CD4-positive, CD25-positive, alpha-beta regulatory T cell (primary cell): ENCODE data around the gene ATF7IP2. TPM values are rescaled to one million over a fixed set of nuclear protein-coding genes. Genes with fewer than 3 reads are reported as not detected.

Source experiments
- ATAC-seq, 2 donors: fragments of 150-1000 bp; cut with Tn5 transposase; one replicate each; pipeline ENCODE4 v1.10.0; 2021; ENCODE audit warnings: low read depth in 2 of 2, moderate number of reproducible peaks in 2 of 2, moderate library complexity in 1 of 2
- DNase-seq, 3 donors: peaks; one replicate each; pipeline versions ENCODE4 v3.0.0 to v3.0.0-alpha.2; 2012 to 2022; ENCODE audit warnings: mixed read lengths in 1 of 3
- H3K27ac ChIP-seq: one replicate; pipeline ENCODE4 v1.7.0; 2013; ENCODE audit warnings: mild to moderate bottlenecking, low read length; ENCODE audit not compliant: insufficient read depth, poor library complexity, severe bottlenecking
- H3K27me3 ChIP-seq: one replicate; pipeline ENCODE4 v1.7.0; 2013; ENCODE audit warnings: low read length; ENCODE audit not compliant: control insufficient read depth, insufficient read depth
- H3K36me3 ChIP-seq: one replicate; pipeline ENCODE4 v1.7.0; 2013; ENCODE audit warnings: mild to moderate bottlenecking, low read length, moderate library complexity; ENCODE audit not compliant: control insufficient read depth, insufficient read depth
- H3K4me1 ChIP-seq: 2 replicates; pipeline ENCODE4 v1.7.0; 2013; ENCODE audit warnings: mild to moderate bottlenecking, low read length; ENCODE audit not compliant: insufficient read depth, control insufficient read depth, poor library complexity, severe bottlenecking
- H3K4me3 ChIP-seq: one replicate; pipeline ENCODE4 v1.7.0; 2013; ENCODE audit warnings: low read depth, mild to moderate bottlenecking, low read length, moderate library complexity
- H3K9me3 ChIP-seq, 2 experiments: 1 replicate in 1 of 2; 2 replicates in 1 of 2; pipeline ENCODE4 v1.7.0; 2013; ENCODE audit warnings: low read length in 2 of 2, mild to moderate bottlenecking in 1 of 2, moderate library complexity in 1 of 2; ENCODE audit not compliant: control insufficient read depth in 2 of 2
- H3K27ac Mint-ChIP-seq, 3 donors: one replicate each; pipeline ENCODE4 v1.8.0; 2020 to 2022; ENCODE audit warnings: mild to moderate bottlenecking in 3 of 3, mixed read lengths in 3 of 3, moderate library complexity in 2 of 3
- H3K27me3 Mint-ChIP-seq: one replicate; pipeline ENCODE4 v1.8.0; 2022; ENCODE audit warnings: mild to moderate bottlenecking, mixed read lengths
- H3K36me3 Mint-ChIP-seq: one replicate; pipeline ENCODE4 v1.8.0; 2020; ENCODE audit warnings: mixed read lengths
- H3K4me1 Mint-ChIP-seq, 4 donors: one replicate each; pipeline ENCODE4 v1.8.0; 2020 to 2022; ENCODE audit warnings: mixed read lengths in 4 of 4, mild to moderate bottlenecking in 1 of 4
- H3K4me3 Mint-ChIP-seq, 4 donors: one replicate each; pipeline ENCODE4 v1.8.0; 2020 to 2022; ENCODE audit warnings: mild to moderate bottlenecking in 4 of 4, mixed read lengths in 4 of 4, moderate library complexity in 3 of 4
- H3K9me3 Mint-ChIP-seq, 7 donors: one replicate each; pipeline ENCODE4 v1.8.0; 2020 to 2022; ENCODE audit warnings: mixed read lengths in 7 of 7, mild to moderate bottlenecking in 3 of 7, moderate library complexity in 2 of 7
- polyA plus RNA-seq, 4 donors: library from polyadenylated mRNA; unstranded; fragments of 300-500 nt; fragmentation: Illumina TruSeq; gene quantifications; one replicate each; pipeline ENCODE4 v1.2.3, GENCODE V29; 2021
- total RNA-seq: library from RNA; stranded (reverse); gene quantifications from one replicate; pipeline ENCODE4 v1.2.3, GENCODE V29; 2022

ATF7IP2 gene
- total and polyA plus RNA-seq, 5 donors from 2014 or later = 47.6 to 114 (median 94.5) TPM

DNA sequence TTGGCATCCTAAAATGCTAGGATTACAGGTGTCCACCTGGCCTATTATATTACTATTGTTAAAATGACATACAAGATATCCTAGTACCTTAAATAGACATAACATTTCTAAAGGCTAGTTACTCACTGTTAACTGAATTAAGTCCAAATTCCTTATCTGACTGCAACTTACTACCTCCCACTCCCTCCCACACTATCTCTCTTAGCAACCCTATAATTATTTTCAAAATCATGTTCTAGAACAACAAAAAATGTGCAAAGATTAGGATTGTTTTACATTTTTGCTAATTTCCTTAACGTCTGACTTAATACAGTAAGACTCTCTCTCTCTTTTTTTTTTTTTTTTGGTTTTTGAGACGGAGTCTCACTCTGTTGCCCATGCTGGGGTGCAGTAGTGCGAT lies 2.2 kb upstream of the ATF7IP2 start:
- no peaks in the 10 kb centered on the region for H3K36me3 ChIP-seq
- ATAC-seq (no peak), DNase-seq (no peak)
- Mint-ChIP-seq H3K4me1 (peaks cover 14 to 29% (median 23%) of the 10 kb centered on the region in 4 donors), H3K27ac (no peak overlapping the region), H3K9me3 (peaks cover 0 to 4% (median 0%) of the 10 kb centered on the region in 7 donors), H3K4me3 (peak overlapping the region in 2 of 4 donors; percentile 70 to 71), H3K27me3 (peaks cover 27% of the 10 kb centered on the region), H3K36me3 (peaks cover 8% of the 10 kb centered on the region)
- no peak overlapping the region for H3K27ac ChIP-seq
- H3K27me3 ChIP-seq = no peaks in the 10 kb centered on the region
- no peak overlapping the region for H3K4me3 ChIP-seq
- peaks cover 5% of the 10 kb centered on the region for H3K4me1 ChIP-seq
- no peaks in the 10 kb centered on the region for H3K9me3 ChIP-seq

- no peaks in the 10 kb centered on the region for H3K27me3 ChIP-seq
- peaks cover 31 to 57% (median 39%) of the 10 kb centered on the region in 4 donors for H3K4me1 Mint-ChIP-seq
- ATAC-seq = no peak
Observed at GRCh38 chr16:10386517-10387100, 748 bp downstream of the ATF7IP2 start.

DNA sequence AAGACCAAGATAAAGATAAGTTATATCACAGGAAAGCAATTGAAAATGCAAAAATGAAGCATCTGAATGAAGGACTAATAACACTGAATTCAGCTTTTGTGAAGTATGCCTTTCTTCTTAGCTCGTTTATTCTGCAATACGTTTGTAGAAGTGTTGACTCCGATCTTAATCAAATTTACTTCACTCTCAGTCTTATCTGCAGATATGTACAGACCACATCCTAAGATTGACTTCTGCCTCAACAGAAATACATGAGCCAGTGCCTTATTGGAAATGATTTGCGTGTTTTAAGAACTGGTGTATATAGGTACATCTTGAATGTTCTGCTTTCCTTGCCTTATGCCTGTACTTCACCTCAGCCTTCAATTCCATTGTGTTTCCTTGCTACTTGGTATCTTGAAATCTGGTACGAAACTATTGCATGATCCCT lies 1.3 kb downstream of the ATF7IP2 start:
- Histone ChIP-seq H3K27me3 (no peaks in the 10 kb centered on the region), H3K36me3 (no peaks in the 10 kb centered on the region), H3K4me1 (peaks cover 18% of the 10 kb centered on the region), H3K27ac (no peak overlapping the region), H3K4me3 (peak overlapping the region; percentile 94), H3K9me3 (no peaks in the 10 kb centered on the region)
- Mint-ChIP-seq H3K27me3 (peaks cover 11% of the 10 kb centered on the region), H3K27ac (peak overlapping the region in 2 of 3 donors; percentile 98), H3K9me3 (peaks cover 0 to 5% (median 0%) of the 10 kb centered on the region in 7 donors), H3K4me3 (peak overlapping the region; percentile 98 to 99 (median 98)), H3K4me1 (peaks cover 30 to 55% (median 38%) of the 10 kb centered on the region in 4 donors), H3K36me3 (peaks cover 12% of the 10 kb centered on the region)
- peak in 1 of 3 donors; percentile 32 for DNase-seq
- ATAC-seq = no peak

More at GRCh38 chr16:10386517-10387100, 748 bp downstream of the ATF7IP2 start:
- Mint-ChIP-seq H3K9me3 (peaks cover 0 to 4% (median 0%) of the 10 kb centered on the region in 7 donors), H3K27ac (peak overlapping the region; percentile 87 to 98 (median 98)), H3K36me3 (peaks cover 12% of the 10 kb centered on the region), H3K27me3 (peaks cover 16% of the 10 kb centered on the region), H3K4me3 (peak overlapping the region; percentile 98 to 99 (median 98))
- Histone ChIP-seq H3K4me3 (peak overlapping the region; percentile 94), H3K36me3 (no peaks in the 10 kb centered on the region), H3K9me3 (no peaks in the 10 kb centered on the region), H3K4me1 (peaks cover 18% of the 10 kb centered on the region), H3K27ac (peak overlapping the region; percentile 63)
- DNase-seq = peak in 1 of 3 donors; percentile 56

DNA sequence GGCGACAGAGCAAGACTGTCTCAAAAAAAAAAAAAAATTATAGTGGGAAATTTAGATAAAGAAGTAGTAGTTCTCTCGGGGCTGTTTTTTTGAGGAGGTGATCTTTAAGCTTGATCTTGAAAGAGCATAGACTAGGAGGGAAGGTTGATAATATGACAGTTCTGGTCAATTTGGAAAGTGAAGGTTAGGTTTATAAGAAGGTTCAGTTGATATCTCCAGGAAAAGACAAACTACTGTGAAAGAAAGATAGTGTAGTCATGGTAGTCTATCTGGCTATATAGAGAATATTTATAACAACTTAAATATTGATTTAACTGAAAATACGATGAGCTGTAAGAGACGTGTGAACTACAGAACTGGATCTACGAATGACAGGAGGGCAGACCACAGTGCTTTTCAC lies 3.1 kb downstream of the ATF7IP2 start:
- H3K9me3 Mint-ChIP-seq = peaks cover 0 to 8% (median 0%) of the 10 kb centered on the region in 7 donors
- Histone ChIP-seq H3K4me1 (peaks cover 18% of the 10 kb centered on the region), H3K36me3 (no peaks in the 10 kb centered on the region), H3K9me3 (no peaks in the 10 kb centered on the region), H3K4me3 (peak overlapping the region; percentile 5), H3K27me3 (no peaks in the 10 kb centered on the region), H3K27ac (no peak overlapping the region)
- DNase-seq (no peak), ATAC-seq (no peak)
- H3K27ac Mint-ChIP-seq = peak overlapping the region in 1 of 3 donors; percentile 52
- H3K4me1 Mint-ChIP-seq = peaks cover 25 to 54% (median 39%) of the 10 kb centered on the region in 4 donors
- H3K4me3 Mint-ChIP-seq = peak overlapping the region in 3 of 4 donors; percentile 53 to 99 (median 63)
- peaks cover 9% of the 10 kb centered on the region for H3K27me3 Mint-ChIP-seq
- peaks cover 12% of the 10 kb centered on the region for H3K36me3 Mint-ChIP-seq

DNA sequence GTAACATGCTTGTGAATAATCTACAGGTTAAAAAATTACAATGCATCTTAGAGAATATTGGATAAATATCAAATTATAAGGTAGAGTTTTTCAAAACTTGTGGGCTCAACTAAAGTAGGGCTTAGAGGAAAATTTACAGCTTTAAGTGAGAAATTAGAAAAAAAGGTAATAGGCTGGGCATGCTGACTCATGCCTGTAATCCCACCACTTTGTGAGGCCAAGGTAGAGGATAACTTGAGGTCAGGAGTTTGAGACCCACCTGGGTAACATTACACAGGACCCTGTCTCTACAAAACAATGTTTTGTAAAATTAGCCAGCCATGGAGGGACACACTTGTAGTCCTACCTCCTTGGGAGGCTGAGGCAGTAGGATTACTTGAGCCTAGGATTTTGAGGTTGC lies 4.5 kb downstream of the ATF7IP2 start:
- H3K9me3 Mint-ChIP-seq = peaks cover 0 to 10% (median 0%) of the 10 kb centered on the region in 7 donors
- ATAC-seq (no peak), DNase-seq (no peak)
- H3K36me3 Mint-ChIP-seq = peaks cover 12% of the 10 kb centered on the region
- H3K4me1 Mint-ChIP-seq = peaks cover 33 to 61% (median 49%) of the 10 kb centered on the region in 4 donors
- no peaks in the 10 kb centered on the region for H3K36me3 ChIP-seq
- no peaks in the 10 kb centered on the region for H3K9me3 ChIP-seq
- H3K27me3 Mint-ChIP-seq = peaks cover 9% of the 10 kb centered on the region
- peaks cover 18% of the 10 kb centered on the region for H3K4me1 ChIP-seq
- peak overlapping the region; percentile 26 to 99 (median 45) for H3K4me3 Mint-ChIP-seq
- no peak overlapping the region for H3K27ac ChIP-seq
- peak overlapping the region in 2 of 3 donors; percentile 73 to 74 for H3K27ac Mint-ChIP-seq
- peak overlapping the region; percentile 51 for H3K4me3 ChIP-seq
- H3K27me3 ChIP-seq = no peaks in the 10 kb centered on the region

DNA sequence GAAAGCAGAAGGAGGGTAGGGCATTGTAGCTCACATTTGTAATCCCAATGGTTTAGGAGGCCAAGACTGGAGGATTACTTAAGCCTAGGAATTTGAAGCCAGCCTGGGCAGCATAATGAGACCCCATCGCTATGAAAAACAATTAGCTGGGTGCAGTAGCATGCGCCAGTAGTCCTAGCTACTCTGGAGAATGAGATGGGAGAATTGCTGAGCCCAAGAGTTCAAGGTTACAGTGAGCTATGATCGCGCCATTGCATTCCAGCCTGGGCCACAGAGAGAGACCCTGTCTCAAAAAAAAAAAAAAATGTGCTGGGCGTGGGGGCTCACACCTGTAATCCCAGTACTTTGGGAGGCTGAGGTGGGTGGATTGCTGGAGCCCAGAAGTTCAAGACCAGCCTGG lies 5.0 kb downstream of the ATF7IP2 start:
- peaks cover 18% of the 10 kb centered on the region for H3K4me1 ChIP-seq
- no peak overlapping the region for H3K27ac ChIP-seq
- Mint-ChIP-seq H3K27me3 (peaks cover 9% of the 10 kb centered on the region), H3K27ac (peak overlapping the region in 1 of 3 donors; percentile 74), H3K36me3 (peaks cover 12% of the 10 kb centered on the region), H3K4me1 (peaks cover 37 to 62% (median 48%) of the 10 kb centered on the region in 4 donors), H3K4me3 (no peak overlapping the region), H3K9me3 (peaks cover 0 to 7% (median 0%) of the 10 kb centered on the region in 7 donors)
- no peak for ATAC-seq
- peak overlapping the region; percentile 51 for H3K4me3 ChIP-seq
- no peaks in the 10 kb centered on the region for H3K27me3 ChIP-seq
- H3K9me3 ChIP-seq = peaks cover 0 to 2% of the 10 kb centered on the region in 2 experiments
- no peaks in the 10 kb centered on the region for H3K36me3 ChIP-seq
- no peak for DNase-seq

- no peaks in the 10 kb centered on the region for H3K27me3 ChIP-seq
- peaks cover 18% of the 10 kb centered on the region for H3K4me1 ChIP-seq
- no peak overlapping the region for H3K4me3 ChIP-seq
- Mint-ChIP-seq H3K36me3 (peaks cover 12% of the 10 kb centered on the region), H3K4me3 (no peak overlapping the region), H3K27ac (no peak overlapping the region), H3K9me3 (peaks cover 0 to 7% (median 0%) of the 10 kb centered on the region in 7 donors), H3K4me1 (peaks cover 38 to 61% (median 47%) of the 10 kb centered on the region in 4 donors), H3K27me3 (peaks cover 9% of the 10 kb centered on the region)
- peaks cover 0 to 2% of the 10 kb centered on the region in 2 experiments for H3K9me3 ChIP-seq
- no peak for DNase-seq
- no peak for ATAC-seq
- H3K36me3 ChIP-seq = no peaks in the 10 kb centered on the region
- H3K27ac ChIP-seq = no peak overlapping the region
Observed at GRCh38 chr16:10391339-10391738, 5.5 kb downstream of the ATF7IP2 start.
